ENCODE results near the gene MCMBP.
"Not testable (repeated sequence)": the region's sequence is repeated elsewhere in the genome, so short reads cannot be mapped to it uniquely, and the experiment has no call there.

The MCMBP gene

GRCh38 chr10:119872860-119873681 is 428 bp upstream of the MCMBP start:
- DNase-seq: peak; percentile 89

GRCh38 chr10:119871881-119872609 is 598 bp downstream of the MCMBP start:
- DNase-seq: peak; percentile 54

GRCh38 chr10:119869398-119869797 is 3.2 kb downstream of the MCMBP start:
- not testable (repeated sequence) for DNase-seq

GRCh38 chr10:119867317-119867716 is 5.3 kb downstream of the MCMBP start:
- DNase-seq: no peak

GRCh38 chr10:119865699-119866240 is 6.9 kb downstream of the MCMBP start:
- DNase-seq: no peak

- no peak for DNase-seq
These were observed 8.6 kb downstream of the MCMBP start for GRCh38 chr10:119863951-119864565.

GRCh38 chr10:119862524-119862923 is 10.1 kb downstream of the MCMBP start:
- no peak for DNase-seq

- DNase-seq: no peak
These were observed 11.6 kb downstream of the MCMBP start for GRCh38 chr10:119860866-119861607.

- DNase-seq: peak; percentile 58
These were observed 13.0 kb downstream of the MCMBP start for GRCh38 chr10:119859420-119860258.

GRCh38 chr10:119858063-119858462 is 14.6 kb downstream of the MCMBP start:
- DNase-seq: no peak

GRCh38 chr10:119853574-119853973 is 19.1 kb downstream of the MCMBP start:
- no peak for DNase-seq

- DNase-seq: no peak
These were observed 19.8 kb downstream of the MCMBP start for GRCh38 chr10:119852822-119853221.

GRCh38 chr10:119852277-119852676 is 20.4 kb downstream of the MCMBP start:
- no peak for DNase-seq

- DNase-seq: no peak
These were observed 22.7 kb downstream of the MCMBP start for GRCh38 chr10:119849944-119850343.

GRCh38 chr10:119849031-119849789 is 23.4 kb downstream of the MCMBP start:
- DNase-seq: no peak

GRCh38 chr10:119845656-119846055 is 27.0 kb downstream of the MCMBP start:
- no peak for DNase-seq

GRCh38 chr10:119834188-119834587 is 38.5 kb downstream of the MCMBP start:
- no peak for DNase-seq

- DNase-seq: no peak
These were observed 39.7 kb downstream of the MCMBP start for GRCh38 chr10:119832951-119833350.

GRCh38 chr10:119831656-119832055 is 41.0 kb downstream of the MCMBP start:
- DNase-seq: no peak

GRCh38 chr10:119830851-119831250 is 41.8 kb downstream of the MCMBP start:
- no peak for DNase-seq

GRCh38 chr10:119829429-119829828 is 43.2 kb downstream of the MCMBP start:
- DNase-seq: no peak
